HUES48 (cell line): ENCODE results near the gene RBFOX1.

Experiments used
- H3K27ac ChIP-seq: one replicate; pipeline ENCODE4 v1.7.0; 2013; ENCODE audit warnings: low read depth, low read length, inconsistent platforms
- H3K27me3 ChIP-seq: 2 replicates; pipeline ENCODE4 v1.6.1; 2013; ENCODE audit warnings: mild to moderate bottlenecking, low read length; ENCODE audit not compliant: control insufficient read depth, insufficient read depth
- H3K36me3 ChIP-seq: 2 replicates; pipeline ENCODE4 v1.6.1; 2013; ENCODE audit warnings: low read length; ENCODE audit not compliant: control insufficient read depth, insufficient read depth
- H3K4me1 ChIP-seq: 2 replicates; pipeline ENCODE4 v1.6.1; 2013; ENCODE audit warnings: mild to moderate bottlenecking, low read length; ENCODE audit not compliant: control insufficient read depth, insufficient read depth
- H3K4me3 ChIP-seq: 2 replicates; pipeline ENCODE4 v1.5.1; 2013; ENCODE audit warnings: mild to moderate bottlenecking, low read depth, low read length
- H3K9ac ChIP-seq: 2 replicates; pipeline ENCODE4 v1.6.1; 2013; ENCODE audit warnings: mild to moderate bottlenecking, low read depth, low read length, moderate library complexity
- H3K9me3 ChIP-seq: 2 replicates; pipeline ENCODE4 v1.6.1; 2013; ENCODE audit warnings: low read length; ENCODE audit not compliant: control insufficient read depth, insufficient read depth

The RBFOX1 gene

DNA sequence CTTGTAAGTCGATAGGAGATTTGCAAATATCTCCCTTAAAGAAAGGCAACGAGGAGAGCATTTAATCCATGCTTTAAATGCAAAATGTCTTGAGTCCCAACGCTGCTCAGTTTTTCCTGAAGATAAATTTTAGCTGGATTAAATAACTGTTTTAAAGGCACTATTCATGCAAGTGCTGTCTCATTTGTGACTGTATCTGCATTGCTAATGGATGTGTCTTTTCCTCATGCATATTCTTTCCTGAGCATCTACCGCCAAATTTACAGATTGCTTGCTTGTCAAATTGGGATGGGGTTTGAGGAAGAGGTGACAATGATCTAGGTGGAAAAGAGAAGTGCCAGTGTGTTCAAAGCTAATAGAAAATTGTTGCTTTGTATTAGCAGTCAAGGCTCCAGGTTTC lies 106.9 kb downstream of the RBFOX1 start:
- no peak overlapping the region for H3K4me3 ChIP-seq
- peaks cover 37% of the 10 kb centered on the region for H3K4me1 ChIP-seq
- no peaks in the 10 kb centered on the region for H3K27me3 ChIP-seq
- H3K27ac ChIP-seq: no peak overlapping the region
- H3K9ac ChIP-seq: no peak overlapping the region
- H3K9me3 ChIP-seq: no peaks in the 10 kb centered on the region
- no peaks in the 10 kb centered on the region for H3K36me3 ChIP-seq

DNA sequence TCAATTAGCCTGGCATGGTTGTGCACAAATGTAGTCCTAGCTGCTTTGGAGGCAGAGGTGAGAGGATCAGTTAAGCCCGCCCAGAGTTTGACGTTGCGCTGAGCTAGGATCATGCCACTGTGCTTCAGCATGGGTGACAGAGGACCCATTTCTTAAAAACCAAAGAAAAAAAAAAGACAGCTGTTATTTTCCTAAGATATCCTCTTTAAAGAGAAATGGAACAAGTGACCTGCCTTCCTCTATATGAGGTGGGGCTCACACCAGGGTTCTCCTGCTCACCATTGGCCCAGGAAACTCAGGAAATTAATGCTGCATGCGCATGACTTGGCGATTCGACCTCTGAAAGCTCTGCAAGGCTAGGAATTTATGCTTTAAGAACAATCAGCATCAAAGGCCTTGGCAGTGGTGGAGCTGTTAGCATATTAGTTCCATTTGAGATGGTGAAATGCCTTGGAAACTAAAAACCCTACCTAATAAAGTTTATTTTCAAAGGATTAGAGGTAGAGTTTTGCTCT lies 108.3 kb downstream of the RBFOX1 start:
- H3K4me3 ChIP-seq: no peak overlapping the region
- H3K27ac ChIP-seq: no peak overlapping the region
- no peak overlapping the region for H3K9ac ChIP-seq
- H3K27me3 ChIP-seq: no peaks in the 10 kb centered on the region
- H3K9me3 ChIP-seq: no peaks in the 10 kb centered on the region
- H3K36me3 ChIP-seq: no peaks in the 10 kb centered on the region
- H3K4me1 ChIP-seq: peaks cover 37% of the 10 kb centered on the region

DNA sequence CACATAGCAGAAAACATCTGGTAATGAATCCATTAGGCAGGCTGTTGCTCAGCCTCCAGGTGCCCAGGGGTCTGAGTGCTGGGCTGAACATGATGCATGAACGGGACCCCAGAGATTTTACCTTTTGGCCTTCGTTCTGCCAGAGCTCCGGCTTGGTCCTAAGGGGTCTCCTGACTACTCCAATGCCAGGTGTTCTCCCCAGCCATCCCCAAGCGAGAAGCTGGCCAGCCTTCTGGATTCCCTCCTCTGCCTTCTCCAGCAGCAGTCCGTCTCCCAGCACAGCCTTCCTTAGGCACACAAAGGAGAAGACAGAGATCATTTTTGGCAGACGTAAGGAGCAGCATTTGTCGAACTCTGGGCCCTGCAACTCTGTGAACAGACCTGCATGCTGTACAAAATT lies 109.4 kb downstream of the RBFOX1 start:
- H3K36me3 ChIP-seq: no peaks in the 10 kb centered on the region
- peaks cover 37% of the 10 kb centered on the region for H3K4me1 ChIP-seq
- H3K4me3 ChIP-seq: no peak overlapping the region
- H3K27me3 ChIP-seq: no peaks in the 10 kb centered on the region
- no peaks in the 10 kb centered on the region for H3K9me3 ChIP-seq
- no peak overlapping the region for H3K27ac ChIP-seq
- H3K9ac ChIP-seq: no peak overlapping the region

- Histone ChIP-seq H3K9ac (no peak overlapping the region), H3K4me3 (no peak overlapping the region), H3K9me3 (no peaks in the 10 kb centered on the region), H3K27ac (no peak overlapping the region), H3K27me3 (no peaks in the 10 kb centered on the region), H3K36me3 (no peaks in the 10 kb centered on the region), H3K4me1 (peaks cover 44% of the 10 kb centered on the region)
These were observed 110.5 kb downstream of the RBFOX1 start for GRCh38 chr16:7443142-7443541.

DNA sequence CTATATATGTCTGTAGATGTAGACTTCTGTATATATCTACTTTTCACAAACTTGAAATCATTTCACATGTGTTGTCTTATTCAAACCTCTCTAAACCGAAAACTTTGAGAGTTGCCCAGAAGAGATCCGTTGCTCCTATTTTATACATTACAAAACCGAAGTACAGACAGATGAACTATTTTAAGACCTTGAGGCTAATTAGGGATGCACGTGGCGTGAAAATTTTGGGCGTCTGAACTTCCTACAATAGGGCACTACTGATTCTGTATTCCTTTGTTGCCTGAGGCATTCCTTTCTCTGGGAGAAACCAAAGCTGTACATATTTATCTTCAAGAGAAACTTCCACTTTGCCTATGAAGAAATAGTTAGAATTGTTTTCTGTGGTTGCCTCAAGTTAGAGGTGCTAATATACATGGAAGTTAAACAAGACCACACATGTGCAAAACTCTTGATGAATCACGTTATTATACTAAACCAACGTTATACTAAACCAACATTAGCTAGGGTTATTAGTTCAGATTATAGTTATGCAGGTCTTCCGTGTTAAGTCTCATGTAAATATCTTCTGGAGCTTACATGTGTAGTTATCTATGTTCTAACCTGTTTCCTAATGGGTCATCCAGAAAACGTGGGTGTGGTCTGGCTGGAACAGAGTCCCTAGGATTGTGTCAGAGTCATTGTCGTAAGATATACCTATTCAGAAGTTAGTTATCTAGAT lies 111.2 kb downstream of the RBFOX1 start:
- Histone ChIP-seq H3K9ac (no peak overlapping the region), H3K4me3 (no peak overlapping the region), H3K27me3 (no peaks in the 10 kb centered on the region), H3K4me1 (peaks cover 39% of the 10 kb centered on the region), H3K9me3 (no peaks in the 10 kb centered on the region), H3K36me3 (no peaks in the 10 kb centered on the region), H3K27ac (no peak overlapping the region)

- H3K36me3 ChIP-seq: no peaks in the 10 kb centered on the region
- no peak overlapping the region for H3K4me3 ChIP-seq
- H3K9ac ChIP-seq: no peak overlapping the region
- no peaks in the 10 kb centered on the region for H3K9me3 ChIP-seq
- no peaks in the 10 kb centered on the region for H3K27me3 ChIP-seq
- peaks cover 20% of the 10 kb centered on the region for H3K4me1 ChIP-seq
- H3K27ac ChIP-seq: no peak overlapping the region
These were observed 116.7 kb downstream of the RBFOX1 start for GRCh38 chr16:7449306-7449705.

- Histone ChIP-seq H3K4me1 (peaks cover 20% of the 10 kb centered on the region), H3K27ac (no peak overlapping the region), H3K9me3 (no peaks in the 10 kb centered on the region), H3K9ac (no peak overlapping the region), H3K36me3 (no peaks in the 10 kb centered on the region), H3K27me3 (no peaks in the 10 kb centered on the region), H3K4me3 (no peak overlapping the region)
These were observed 117.2 kb downstream of the RBFOX1 start for GRCh38 chr16:7449808-7450207.

- H3K27me3 ChIP-seq: no peaks in the 10 kb centered on the region
- H3K4me1 ChIP-seq: peaks cover 20% of the 10 kb centered on the region
- H3K27ac ChIP-seq: no peak overlapping the region
- H3K9me3 ChIP-seq: no peaks in the 10 kb centered on the region
- no peaks in the 10 kb centered on the region for H3K36me3 ChIP-seq
- H3K4me3 ChIP-seq: no peak overlapping the region
- H3K9ac ChIP-seq: no peak overlapping the region
These were observed 117.8 kb downstream of the RBFOX1 start for GRCh38 chr16:7450440-7450839.

GRCh38 chr16:7452090-7452489 lies 119.4 kb downstream of the RBFOX1 start:
- no peaks in the 10 kb centered on the region for H3K27me3 ChIP-seq
- H3K9ac ChIP-seq: no peak overlapping the region
- no peaks in the 10 kb centered on the region for H3K9me3 ChIP-seq
- no peak overlapping the region for H3K4me3 ChIP-seq
- H3K27ac ChIP-seq: no peak overlapping the region
- peaks cover 20% of the 10 kb centered on the region for H3K4me1 ChIP-seq
- no peaks in the 10 kb centered on the region for H3K36me3 ChIP-seq

DNA sequence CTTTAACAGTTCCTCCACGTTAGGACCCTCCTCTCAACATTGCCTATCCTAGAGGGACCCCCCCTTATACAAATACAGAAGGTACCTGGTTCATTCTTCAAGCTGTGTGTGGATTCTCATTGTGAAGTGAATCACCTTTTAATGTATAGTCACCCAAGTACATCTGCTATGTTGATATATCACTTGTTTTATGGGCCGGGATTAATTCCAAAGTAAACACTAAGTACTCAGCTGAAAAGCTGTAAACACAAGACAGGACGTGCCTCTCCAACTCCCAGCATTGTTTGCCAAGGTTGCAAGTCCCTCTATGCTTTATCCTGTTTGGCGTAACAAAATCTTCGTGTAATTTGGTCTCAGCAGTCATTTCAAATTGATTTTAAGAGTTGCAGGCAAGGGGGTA lies 123.6 kb downstream of the RBFOX1 start:
- Histone ChIP-seq H3K4me1 (peaks cover 12% of the 10 kb centered on the region), H3K9ac (no peak overlapping the region), H3K27me3 (no peaks in the 10 kb centered on the region)

GRCh38 chr16:7458144-7458543 lies 125.5 kb downstream of the RBFOX1 start:
- no peak overlapping the region for H3K27ac ChIP-seq
- no peaks in the 10 kb centered on the region for H3K27me3 ChIP-seq
- H3K36me3 ChIP-seq: no peaks in the 10 kb centered on the region
- no peaks in the 10 kb centered on the region for H3K4me1 ChIP-seq
- H3K9me3 ChIP-seq: no peaks in the 10 kb centered on the region
- H3K4me3 ChIP-seq: no peak overlapping the region
- no peak overlapping the region for H3K9ac ChIP-seq

More for the DNA sequence above, 123.6 kb downstream of the RBFOX1 start:
- no peaks in the 10 kb centered on the region for H3K36me3 ChIP-seq
- H3K9me3 ChIP-seq: no peaks in the 10 kb centered on the region
- H3K4me3 ChIP-seq: no peak overlapping the region
- H3K27ac ChIP-seq: no peak overlapping the region
